HEK293T (cell line): ENCODE results near the gene RBM28.

Source experiments
- CTCF ChIA-PET: fragments of 350-600 bp; formaldehyde crosslinking; extraction: SDS; loops from one replicate; lab custom pipeline; 2021; ENCODE audit warnings: antibody characterized with exemption, inconsistent platforms; lab: Yijun Ruan, JAX
- POLR2A ChIA-PET: fragments of 350-600 bp; formaldehyde crosslinking; extraction: SDS; loops from one replicate; lab custom pipeline; 2020; ENCODE audit warnings: antibody characterized with exemption, inconsistent platforms; lab: Yijun Ruan, JAX
- DNase-seq: peaks from one replicate; pipeline ENCODE4 v3.0.0; 2012; ENCODE audit warnings: mixed read lengths; ENCODE audit errors: extremely low spot score
- ARNT ChIP-seq: fragments of 450-650 bp; IDR thresholded peaks from 2 replicates; pipeline ENCODE4 v1.6.1; 2017; ENCODE audit warnings: mild to moderate bottlenecking
- BHLHE40 ChIP-seq: fragments of 450-650 bp; IDR thresholded peaks from 2 replicates; pipeline ENCODE4 v1.6.1; 2016; ENCODE audit warnings: mild to moderate bottlenecking, moderate library complexity, borderline replicate concordance
- CTBP1 ChIP-seq: fragments of 450-650 bp; IDR thresholded peaks from 2 replicates; pipeline ENCODE4 v1.6.1; 2016; ENCODE audit warnings: borderline replicate concordance
- ELF4 ChIP-seq: fragments of 450-650 bp; IDR thresholded peaks from 2 replicates; pipeline ENCODE4 v1.6.1; 2017; ENCODE audit warnings: antibody characterized with exemption
- FOXA1 ChIP-seq: fragments of 450-650 bp; IDR thresholded peaks from 2 replicates; pipeline ENCODE4 v1.6.1; 2016; ENCODE audit warnings: mild to moderate bottlenecking
- FOXK2 ChIP-seq: fragments of 450-650 bp; IDR thresholded peaks from 2 replicates; pipeline ENCODE4 v1.6.1; 2016; ENCODE audit warnings: mild to moderate bottlenecking
- FOXM1 ChIP-seq: fragments of 450-650 bp; IDR thresholded peaks from 2 replicates; pipeline ENCODE4 v1.6.1; 2017; ENCODE audit warnings: mild to moderate bottlenecking, borderline replicate concordance
- HDGF ChIP-seq: fragments of 450-650 bp; IDR thresholded peaks from 2 replicates; pipeline ENCODE4 v1.6.1; 2017; ENCODE audit warnings: antibody characterized with exemption, borderline replicate concordance
- L3MBTL2 ChIP-seq: fragments of 450-650 bp; conservative IDR thresholded peaks from 2 replicates; pipeline ENCODE4 v1.6.1; 2016; ENCODE audit warnings: mild to moderate bottlenecking
- LEF1 ChIP-seq: fragments of 450-650 bp; IDR thresholded peaks from 2 replicates; pipeline ENCODE4 v1.6.1; 2017; ENCODE audit warnings: mild to moderate bottlenecking, borderline replicate concordance
- NFRKB ChIP-seq: fragments of 450-650 bp; IDR thresholded peaks from 2 replicates; pipeline ENCODE4 v1.6.1; 2016; ENCODE audit warnings: mild to moderate bottlenecking, moderate library complexity
- SP1 ChIP-seq: fragments of 450-650 bp; IDR thresholded peaks from 2 replicates; pipeline ENCODE4 v1.6.1; 2017
- SUZ12 ChIP-seq: fragments of 450-650 bp; IDR thresholded peaks from 2 replicates; pipeline ENCODE4 v1.6.1; 2016; ENCODE audit warnings: mild to moderate bottlenecking
- TARDBP ChIP-seq: fragments of 450-650 bp; IDR thresholded peaks from 2 replicates; pipeline ENCODE4 v1.6.1; 2016
- ZNF384 ChIP-seq: fragments of 450-650 bp; IDR thresholded peaks from 2 replicates; pipeline ENCODE4 v1.6.1; 2016
- TF ChIP-seq, protein P1 (sequence below): fragments of 450-650 bp; IDR thresholded peaks from 2 replicates; pipeline ENCODE4 v1.6.1; 2016

RBM28 gene

DNA sequence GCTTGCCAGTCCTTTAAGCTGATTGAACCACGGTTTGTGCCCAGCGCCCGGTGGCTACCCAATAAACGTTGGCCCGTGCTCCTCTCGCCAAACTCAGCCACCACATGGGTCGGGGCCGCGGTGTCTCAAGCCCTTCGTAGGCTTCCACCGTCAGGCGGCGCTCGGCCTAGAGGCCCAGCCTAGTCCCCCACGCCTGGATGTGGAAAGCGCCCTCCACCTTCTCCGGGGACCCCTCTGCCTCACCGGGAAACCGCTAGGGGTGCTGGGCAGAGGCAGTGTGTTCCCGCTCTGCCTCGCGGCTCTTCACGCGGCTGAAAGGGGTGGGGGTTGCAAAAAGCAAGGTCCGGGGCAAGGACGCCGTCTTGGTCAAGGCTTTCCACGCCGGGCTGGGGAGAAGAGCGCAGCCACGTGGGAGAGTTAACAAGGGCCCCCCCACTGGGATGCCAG, 72.9 kb downstream of the RBM28 start:
- no peak for TF ChIP-seq CTBP1
- no peak for TF ChIP-seq ARNT
- no peak for TF ChIP-seq ELF4
- no peak for TF ChIP-seq NFRKB
- TF ChIP-seq, protein P1, sequence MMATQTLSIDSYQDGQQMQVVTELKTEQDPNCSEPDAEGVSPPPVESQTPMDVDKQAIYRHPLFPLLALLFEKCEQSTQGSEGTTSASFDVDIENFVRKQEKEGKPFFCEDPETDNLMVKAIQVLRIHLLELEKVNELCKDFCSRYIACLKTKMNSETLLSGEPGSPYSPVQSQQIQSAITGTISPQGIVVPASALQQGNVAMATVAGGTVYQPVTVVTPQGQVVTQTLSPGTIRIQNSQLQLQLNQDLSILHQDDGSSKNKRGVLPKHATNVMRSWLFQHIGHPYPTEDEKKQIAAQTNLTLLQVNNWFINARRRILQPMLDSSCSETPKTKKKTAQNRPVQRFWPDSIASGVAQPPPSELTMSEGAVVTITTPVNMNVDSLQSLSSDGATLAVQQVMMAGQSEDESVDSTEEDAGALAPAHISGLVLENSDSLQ = no peak
- TF ChIP-seq ZNF384 = no peak
- TF ChIP-seq SUZ12 = no peak
- TF ChIP-seq FOXK2 = no peak
- no peak for TF ChIP-seq FOXM1
- no peak for TF ChIP-seq TARDBP
- no peak for TF ChIP-seq BHLHE40
- TF ChIP-seq SP1 = no peak
- TF ChIP-seq LEF1 = no peak
- TF ChIP-seq L3MBTL2 = no peak
- no peak for TF ChIP-seq FOXA1
- TF ChIP-seq HDGF = no peak
- POLR2A ChIA-PET = no interaction called here
- CTCF ChIA-PET = no interaction called here
- no peak for DNase-seq

DNA sequence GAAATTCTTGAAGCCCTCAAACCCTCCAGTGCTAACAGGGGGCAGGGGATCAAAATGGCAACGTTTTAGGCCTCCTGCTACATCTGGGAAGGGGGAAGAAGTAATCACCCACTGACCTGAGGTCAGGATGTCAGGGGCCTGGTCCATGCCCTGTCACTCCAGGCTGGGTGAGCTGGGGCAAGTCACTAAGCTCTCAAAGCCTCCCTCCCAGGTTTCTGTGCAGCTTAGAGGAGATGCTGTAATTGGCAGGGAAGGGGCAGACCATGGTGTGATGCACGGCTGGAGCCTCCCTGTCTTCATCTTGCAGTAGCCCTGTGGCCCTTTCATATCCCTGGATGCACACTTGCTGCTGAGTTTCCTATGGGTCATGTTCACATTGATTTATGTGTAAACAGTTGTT, 75.5 kb downstream of the RBM28 start:
- CTCF ChIA-PET = no interaction called here
- no peak for TF ChIP-seq SUZ12
- no peak for TF ChIP-seq TARDBP
- TF ChIP-seq ELF4 = no peak
- TF ChIP-seq BHLHE40 = no peak
- no peak for TF ChIP-seq L3MBTL2
- no peak for TF ChIP-seq NFRKB
- no peak for TF ChIP-seq FOXK2
- TF ChIP-seq, protein P1 = no peak
- no peak for TF ChIP-seq ARNT
- no peak for TF ChIP-seq LEF1
- no peak for TF ChIP-seq FOXM1
- TF ChIP-seq CTBP1 = no peak
- no peak for TF ChIP-seq FOXA1
- DNase-seq = no peak
- POLR2A ChIA-PET = no interaction called here

DNA sequence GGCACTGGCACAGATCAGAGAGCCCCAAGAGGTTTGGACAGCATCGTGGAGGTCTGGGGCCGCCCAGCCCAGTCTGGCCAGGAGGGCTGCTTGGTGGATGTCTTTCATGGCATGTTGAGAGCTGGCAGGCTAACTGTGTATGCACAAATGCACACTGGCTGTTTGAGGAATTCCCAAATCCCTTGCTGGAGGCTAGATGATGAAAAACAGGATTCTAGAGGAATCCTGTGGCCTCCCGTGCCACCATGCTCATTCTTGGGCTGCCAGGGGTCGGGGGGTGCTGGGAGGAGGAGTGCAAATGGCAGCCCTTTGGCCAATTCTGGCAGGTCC, 76.1 kb downstream of the RBM28 start:
- ChIA-PET POLR2A (interaction anchor here (1.0 to 1.3 kb wide), 3 partner anchors 9 to 11 kb away, joined by 3 to 4 read pairs (median 3); no protein-coding TSS in a partner anchor), CTCF (no interaction called here)
- TF ChIP-seq L3MBTL2 = no peak
- no peak for TF ChIP-seq SUZ12
- TF ChIP-seq ELF4 = no peak
- no peak for TF ChIP-seq FOXA1
- TF ChIP-seq FOXK2 = no peak
- TF ChIP-seq ZNF384 = no peak
- no peak for TF ChIP-seq NFRKB
- TF ChIP-seq ARNT = no peak
- no peak for TF ChIP-seq LEF1
- no peak for TF ChIP-seq CTBP1
- TF ChIP-seq TARDBP = no peak
- TF ChIP-seq, protein P1 = no peak
- no peak for TF ChIP-seq HDGF
- DNase-seq = no peak

DNA sequence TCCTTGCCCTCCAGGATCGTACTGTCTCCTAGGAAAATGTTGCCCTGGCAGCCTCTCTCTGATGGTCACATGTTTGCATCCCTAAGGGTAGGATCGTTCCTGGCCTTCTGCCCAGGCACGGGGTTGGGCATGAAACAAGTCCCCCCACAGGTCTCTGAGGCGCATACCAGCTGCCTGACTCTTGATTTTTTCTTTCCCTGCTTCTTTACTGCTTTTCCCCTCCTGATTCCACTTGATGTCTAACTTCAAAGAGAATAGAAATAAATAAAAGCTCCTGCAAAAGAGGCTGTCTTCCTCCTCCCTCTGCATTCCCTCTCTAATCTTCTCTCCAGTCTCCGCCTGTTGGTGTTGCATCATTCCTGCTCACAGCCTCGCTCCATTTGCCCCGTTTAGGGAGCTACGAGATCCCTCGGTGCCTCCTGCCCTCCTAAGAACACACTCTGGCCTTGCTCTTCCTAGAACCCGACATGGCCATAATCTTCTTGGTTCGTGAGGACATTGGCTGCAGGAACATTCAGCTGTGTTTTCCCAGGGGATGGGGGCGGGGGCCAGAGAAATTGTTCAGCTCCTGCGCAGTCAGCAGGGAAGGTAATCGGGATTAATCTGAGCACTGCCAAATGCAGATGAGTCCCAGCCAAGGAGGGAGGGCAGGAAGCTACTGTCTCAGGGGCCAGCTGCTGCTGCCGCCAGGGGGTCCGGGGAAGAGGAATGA, 76.7 kb downstream of the RBM28 start:
- ChIA-PET CTCF (no interaction called here), POLR2A (interaction anchor here (1.0 to 1.3 kb wide), 3 partner anchors 8 to 12 kb away, joined by 3 to 4 read pairs (median 3); no protein-coding TSS in a partner anchor)
- peak; percentile 36 for DNase-seq
- no peak for TF ChIP-seq NFRKB
- TF ChIP-seq FOXM1 = no peak
- TF ChIP-seq ELF4 = no peak
- no peak for TF ChIP-seq FOXA1
- no peak for TF ChIP-seq FOXK2
- TF ChIP-seq CTBP1 = no peak
- no peak for TF ChIP-seq BHLHE40
- no peak for TF ChIP-seq TARDBP

DNA sequence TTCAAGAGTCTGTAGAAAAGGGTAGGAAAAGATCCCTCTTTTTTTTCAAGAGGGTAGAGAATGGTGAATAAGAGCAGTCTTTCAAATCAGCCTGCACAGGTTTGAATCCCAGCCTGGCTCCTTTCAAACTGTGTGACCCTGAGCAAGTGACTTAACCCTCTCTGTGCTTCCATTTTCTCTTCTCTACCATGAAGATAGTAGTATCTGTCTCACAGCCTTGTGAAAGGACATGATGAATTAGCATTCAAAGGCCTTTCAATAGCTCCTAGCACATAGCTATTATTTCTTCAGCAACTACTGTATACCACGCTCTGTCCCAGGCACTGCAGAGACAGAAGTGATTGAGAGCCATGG, 77.2 kb downstream of the RBM28 start:
- no peak for DNase-seq
- TF ChIP-seq NFRKB (no peak), ELF4 (no peak), HDGF (no peak), CTBP1 (no peak), SP1 (no peak), SUZ12 (no peak), ARNT (no peak), L3MBTL2 (no peak), TARDBP (no peak), ZNF384 (no peak), FOXA1 (no peak), LEF1 (no peak), FOXM1 (no peak), BHLHE40 (no peak), FOXK2 (no peak)
- TF ChIP-seq, protein P1 = no peak
- ChIA-PET CTCF (no interaction called here), POLR2A (interaction anchor here (1.3 kb wide), 1 partner anchor 12 kb away, joined by 3 read pairs; no protein-coding TSS in a partner anchor)

DNA sequence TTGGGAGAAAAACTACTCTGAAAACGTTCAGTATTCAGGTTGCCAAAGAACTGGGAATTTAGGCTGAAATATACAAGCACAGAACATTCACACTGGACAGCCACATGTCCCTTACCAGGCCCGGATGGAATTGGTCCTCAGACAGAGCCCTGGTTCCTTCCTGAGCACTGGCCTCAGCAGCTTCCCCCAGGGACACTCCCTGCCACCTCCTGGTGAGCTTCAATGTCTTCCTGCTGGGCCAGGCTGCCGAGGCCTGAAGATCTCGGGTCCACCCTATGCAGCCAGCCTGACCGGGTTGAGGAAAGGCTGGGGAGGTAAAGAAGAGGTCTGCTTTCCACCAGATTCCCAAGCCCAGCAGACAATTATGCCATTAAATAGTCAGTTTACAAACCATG, 77.8 kb downstream of the RBM28 start:
- DNase-seq = no peak
- CTCF ChIA-PET = no interaction called here
- TF ChIP-seq ELF4 (no peak), SP1 (no peak), LEF1 (no peak), CTBP1 (no peak), HDGF (no peak), BHLHE40 (no peak), FOXA1 (no peak), ZNF384 (no peak), FOXK2 (no peak), ARNT (no peak), FOXM1 (no peak), SUZ12 (no peak), L3MBTL2 (no peak), TARDBP (no peak), NFRKB (no peak)
- TF ChIP-seq, protein P1 = no peak
- POLR2A ChIA-PET = no interaction called here
